Measurements from ENCODE around the gene CCDC197.

- TF ChIP-seq CTCF (IDR thresholded peaks at IDR 0.05; ENCODE audit: low read length) (no peak), EZH2 (optimal IDR thresholded peaks at IDR 0.05; ENCODE audit: low read depth, low read length) (no peak), EZH2phosphoT487 (IDR thresholded peaks at IDR 0.05; ENCODE audit: low read length) (no peak)
Observed at GRCh38 chr14:94040247-94040646, 43.1 kb downstream of the CCDC197 start.
